Measurements from ENCODE around the gene GAREM1.
"Not testable (repeated sequence)": the region's sequence is repeated elsewhere in the genome, so short reads cannot be mapped to it uniquely, and the experiment has no call there.

GRCh38 chr18:32341112-32341511 is 129.6 kb downstream of the GAREM1 start:
- not testable (repeated sequence) for TF ChIP-seq FOS (IDR thresholded peaks at IDR 0.05; ENCODE audit: borderline replicate concordance, insufficient read depth, low read length); CTCF (IDR thresholded peaks at IDR 0.05; ENCODE audit: extremely low read depth in 1 of 2, insufficient read depth in 1 of 2, low read depth in 1 of 2, low read length in 2 of 2); EZH2 (IDR thresholded peaks at IDR 0.05; ENCODE audit: borderline replicate concordance, low read depth, low read length, severe bottlenecking); POLR2AphosphoS5 (IDR thresholded peaks at IDR 0.05; ENCODE audit: insufficient read depth, low read depth, low read length)

All from endothelial cell of umbilical vein (primary cell).